ENCODE results near the gene ZNF324B. TPM values are rescaled to one million over a fixed set of nuclear protein-coding genes. Genes with fewer than 3 reads are reported as not detected.

ZNF324B gene
- total and polyA plus RNA-seq, 2 of the 4 experiments (the other 2 are of a cell fraction), result 3.5 to 4.1 TPM

DNA sequence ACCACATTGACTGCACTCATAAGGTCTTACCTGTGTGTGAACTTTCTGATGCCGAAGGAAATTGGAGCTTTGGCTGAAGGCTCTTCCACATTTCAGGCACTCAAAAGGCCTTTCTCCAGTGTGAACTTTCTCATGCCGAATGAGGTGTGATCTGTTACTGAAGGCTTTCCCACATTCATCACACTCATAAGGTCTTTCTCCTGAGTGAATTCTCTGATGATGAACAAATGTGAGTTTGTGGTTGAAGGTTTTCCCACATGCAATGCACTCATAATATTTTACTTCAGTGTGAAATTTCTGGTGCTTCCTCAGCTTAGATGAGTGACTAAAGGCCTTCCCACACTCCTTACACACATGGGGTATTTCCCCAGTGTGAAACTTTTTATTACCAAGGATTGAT, 17.2 kb upstream of the ZNF324B start:
- H3K9me1 ChIP-seq (ENCODE audit: insufficient read depth, low read length), result no peaks in the 10 kb centered on the region
- no peak overlapping the region for H3K9ac ChIP-seq (ENCODE audit: low read depth, low read length)
- CTCF ChIA-PET, result no interaction called here
- H2BK5ac ChIP-seq (ENCODE audit: low read depth, low read length, poor library complexity, severe bottlenecking), result no peak overlapping the region
- DNase-seq, result peak; percentile 18
- no peak overlapping the region for H4K8ac ChIP-seq (ENCODE audit: low read depth in 2 of 2, low read length in 2 of 2)
- no peak overlapping the region for H3K4me2 ChIP-seq (ENCODE audit: low read depth, low read length)
- H3K36me3 ChIP-seq (ENCODE audit: control insufficient read depth, insufficient read depth, low read length), result peaks cover 53% of the 10 kb centered on the region
- no peak overlapping the region for H3K18ac ChIP-seq (ENCODE audit: low read depth, low read length)
- H2BK120ac ChIP-seq (ENCODE audit: low read depth, low read length), result no peak overlapping the region
- intact Hi-C loops (cut with micrococcal nuclease) (no loop called here), in situ Hi-C loops (cut with MboI; ENCODE audit: low sequenced_read_pairs) (no loop called here), dilution Hi-C loops (cut with HindIII; ENCODE audit: low sequenced_read_pairs, unreplicated experiment) (no loop called here)
- H3K79me1 ChIP-seq (ENCODE audit: low read depth in 1 of 2, low read length in 2 of 2), result peaks cover 18 to 22% of the 10 kb centered on the region in 2 experiments
- H4K5ac ChIP-seq (ENCODE audit: low read depth, low read length), result no peak overlapping the region
- H2AK5ac ChIP-seq (ENCODE audit: low read depth, low read length), result no peak overlapping the region
- no peak overlapping the region for H3K27ac ChIP-seq (ENCODE audit: insufficient read depth, low read length)
- H2AK9ac ChIP-seq (replicated peaks; ENCODE audit: low read depth, low read length, poor library complexity), result no peak overlapping the region
- H3K14ac ChIP-seq (replicated peaks; ENCODE audit: low read depth, low read length), result no peak overlapping the region
- H3K4ac ChIP-seq (ENCODE audit: low read depth, low read length), result no peak overlapping the region
- TF ChIP-seq POLR2A (IDR thresholded peaks at IDR 0.05; ENCODE audit: low read depth, low read length), result no peak
- TF ChIP-seq, protein P1, sequence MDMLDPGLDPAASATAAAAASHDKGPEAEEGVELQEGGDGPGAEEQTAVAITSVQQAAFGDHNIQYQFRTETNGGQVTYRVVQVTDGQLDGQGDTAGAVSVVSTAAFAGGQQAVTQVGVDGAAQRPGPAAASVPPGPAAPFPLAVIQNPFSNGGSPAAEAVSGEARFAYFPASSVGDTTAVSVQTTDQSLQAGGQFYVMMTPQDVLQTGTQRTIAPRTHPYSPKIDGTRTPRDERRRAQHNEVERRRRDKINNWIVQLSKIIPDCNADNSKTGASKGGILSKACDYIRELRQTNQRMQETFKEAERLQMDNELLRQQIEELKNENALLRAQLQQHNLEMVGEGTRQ (IDR thresholded peaks at IDR 0.05; ENCODE audit: low read depth, low read length), result no peak
- no peak for TF ChIP-seq CHD1 (IDR thresholded peaks at IDR 0.05; ENCODE audit: low read depth, low read length)
- no peak for TF ChIP-seq CEBPB (IDR thresholded peaks at IDR 0.05; ENCODE audit: low read depth, low read length)
- H3K56ac ChIP-seq (ENCODE audit: extremely low read depth, insufficient read depth, low read length), result no peak overlapping the region
- H3K27me3 ChIP-seq (ENCODE audit: control insufficient read depth, insufficient read depth, low read length), result no peaks in the 10 kb centered on the region
- no peak overlapping the region for H2BK15ac ChIP-seq (ENCODE audit: low read depth, low read length)
- H4K20me1 ChIP-seq (ENCODE audit: insufficient read depth, low read length), result no peaks in the 10 kb centered on the region
- no peaks in the 10 kb centered on the region; the same call in 1 of the 2 replicates for H3K4me1 ChIP-seq (ENCODE audit: control insufficient read depth, insufficient read depth, low read length)
- no peak overlapping the region for H3K4me3 ChIP-seq (ENCODE audit: insufficient read depth, low read depth, low read length)
- no peak for ATAC-seq (ENCODE audit: low read depth)
- H4K91ac ChIP-seq (ENCODE audit: insufficient read depth, low read depth, low read length), result no peak overlapping the region
- POLR2A ChIA-PET (ENCODE audit: unreplicated experiment), result no interaction called here
- H2AFZ ChIP-seq (replicated peaks; ENCODE audit: low read length, poor library complexity), result no peak overlapping the region
- peaks cover 81% of the 10 kb centered on the region for H3K9me3 ChIP-seq (ENCODE audit: control insufficient read depth, insufficient read depth, low read length)
- no CpG with 5 or more reads among the region's 2 CpGs for whole genome bisulfite sequencing, 2 experiments (ENCODE audit: extremely low coverage in 2 of 2, insufficient read length in 1 of 2)
- no peak overlapping the region for H2BK20ac ChIP-seq (ENCODE audit: low read depth, low read length)
- H3K23ac ChIP-seq (ENCODE audit: low read depth, low read length), result no peak overlapping the region
- BruUV-seq (replicated peaks), result no TSS peak
